GM18502 (cell line): ENCODE results near the gene ADAMTS16.

Experiments
- ATAC-seq: cut with Tn5 transposase; IDR thresholded peaks from one replicate; pipeline ENCODE4 v1.9.1; 2021; ENCODE audit warnings: mild to moderate bottlenecking; ENCODE audit not compliant: unreplicated experiment, poor library complexity

Gene ADAMTS16

GRCh38 chr5:5363045-5363444 lies 222.9 kb downstream of the ADAMTS16 start:
- ATAC-seq: no peak

GRCh38 chr5:5364932-5365331 lies 224.8 kb downstream of the ADAMTS16 start:
- no peak for ATAC-seq

- ATAC-seq: no peak
Measured at GRCh38 chr5:5367739-5368138, 227.6 kb downstream of the ADAMTS16 start.

GRCh38 chr5:5369051-5369605 lies 229.0 kb downstream of the ADAMTS16 start:
- ATAC-seq: no peak
